GM12864 (cell line): Measurements from ENCODE around the gene ANKFY1.
"Not testable (repeated sequence)": the region's sequence is repeated elsewhere in the genome, so short reads cannot be mapped to it uniquely, and the experiment has no call there.

Experiments used
- DNase-seq: peaks from one replicate; pipeline ENCODE4 v3.0.0-alpha.2; 2011; ENCODE audit warnings: low read depth
- H3K4me3 ChIP-seq: 2 replicates; pipeline ENCODE4 v1.5.1; 2011; ENCODE audit warnings: mild to moderate bottlenecking, low read depth, low read length, control low read depth
- TF ChIP-seq, protein P1 (sequence below): IDR thresholded peaks from 2 replicates; pipeline ENCODE4 v1.5.1; 2011; ENCODE audit warnings: low read depth, mild to moderate bottlenecking, moderate library complexity, low read length, control low read depth, inconsistent platforms; ENCODE audit errors: missing control alignments

Gene ANKFY1

GRCh38 chr17:4194796-4195195 is 69.0 kb downstream of the ANKFY1 start:
- TF ChIP-seq, protein P1, sequence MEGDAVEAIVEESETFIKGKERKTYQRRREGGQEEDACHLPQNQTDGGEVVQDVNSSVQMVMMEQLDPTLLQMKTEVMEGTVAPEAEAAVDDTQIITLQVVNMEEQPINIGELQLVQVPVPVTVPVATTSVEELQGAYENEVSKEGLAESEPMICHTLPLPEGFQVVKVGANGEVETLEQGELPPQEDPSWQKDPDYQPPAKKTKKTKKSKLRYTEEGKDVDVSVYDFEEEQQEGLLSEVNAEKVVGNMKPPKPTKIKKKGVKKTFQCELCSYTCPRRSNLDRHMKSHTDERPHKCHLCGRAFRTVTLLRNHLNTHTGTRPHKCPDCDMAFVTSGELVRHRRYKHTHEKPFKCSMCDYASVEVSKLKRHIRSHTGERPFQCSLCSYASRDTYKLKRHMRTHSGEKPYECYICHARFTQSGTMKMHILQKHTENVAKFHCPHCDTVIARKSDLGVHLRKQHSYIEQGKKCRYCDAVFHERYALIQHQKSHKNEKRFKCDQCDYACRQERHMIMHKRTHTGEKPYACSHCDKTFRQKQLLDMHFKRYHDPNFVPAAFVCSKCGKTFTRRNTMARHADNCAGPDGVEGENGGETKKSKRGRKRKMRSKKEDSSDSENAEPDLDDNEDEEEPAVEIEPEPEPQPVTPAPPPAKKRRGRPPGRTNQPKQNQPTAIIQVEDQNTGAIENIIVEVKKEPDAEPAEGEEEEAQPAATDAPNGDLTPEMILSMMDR, result no peak
- no peak overlapping the region for H3K4me3 ChIP-seq
- DNase-seq, result no peak

GRCh38 chr17:4190791-4191190 is 73.0 kb downstream of the ANKFY1 start:
- H3K4me3 ChIP-seq, DNase-seq: not testable (repeated sequence)

DNA sequence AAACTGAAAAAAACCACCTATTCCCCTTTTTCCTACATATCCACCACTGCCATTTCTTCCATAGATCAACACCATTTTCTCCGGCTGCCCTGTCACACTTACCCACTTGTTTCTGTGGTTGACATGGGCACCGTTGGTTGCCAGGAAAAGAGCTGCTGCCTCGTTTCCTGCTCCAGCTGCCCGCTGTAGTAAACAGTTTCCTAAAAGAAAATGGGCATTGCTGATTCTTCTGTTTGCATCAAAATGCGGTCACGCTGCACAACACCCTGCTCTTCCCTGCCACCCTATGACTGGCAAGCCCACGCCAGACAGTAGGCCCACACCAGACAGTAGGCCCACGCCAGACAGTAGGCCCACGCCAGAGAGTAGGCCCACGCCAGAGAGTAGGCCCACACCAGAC is 74.5 kb downstream of the ANKFY1 start:
- DNase-seq, result no peak
- TF ChIP-seq, protein P1, result no peak
- no peak overlapping the region for H3K4me3 ChIP-seq

DNA sequence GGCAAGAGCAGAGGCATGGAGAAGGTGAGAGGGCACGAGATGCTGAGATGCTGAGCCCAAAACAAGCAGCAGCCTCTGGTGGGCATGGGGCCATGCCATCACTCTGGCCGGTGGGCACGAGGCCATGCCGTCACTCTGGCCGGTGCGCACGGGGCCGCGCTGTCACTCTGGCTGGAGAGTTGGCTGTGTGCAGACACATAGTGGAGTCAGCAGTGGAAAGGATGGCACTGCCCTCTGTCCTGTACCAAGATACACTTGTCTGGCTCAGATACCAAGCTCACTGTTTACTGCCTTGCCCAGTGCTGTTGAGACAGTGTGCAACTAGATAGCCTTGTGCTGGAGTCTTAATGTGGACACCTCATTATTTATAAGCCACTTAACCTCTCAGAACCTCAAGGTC is 75.7 kb downstream of the ANKFY1 start:
- H3K4me3 ChIP-seq, result no peak overlapping the region
- no peak for DNase-seq
- TF ChIP-seq, protein P1, result no peak

DNA sequence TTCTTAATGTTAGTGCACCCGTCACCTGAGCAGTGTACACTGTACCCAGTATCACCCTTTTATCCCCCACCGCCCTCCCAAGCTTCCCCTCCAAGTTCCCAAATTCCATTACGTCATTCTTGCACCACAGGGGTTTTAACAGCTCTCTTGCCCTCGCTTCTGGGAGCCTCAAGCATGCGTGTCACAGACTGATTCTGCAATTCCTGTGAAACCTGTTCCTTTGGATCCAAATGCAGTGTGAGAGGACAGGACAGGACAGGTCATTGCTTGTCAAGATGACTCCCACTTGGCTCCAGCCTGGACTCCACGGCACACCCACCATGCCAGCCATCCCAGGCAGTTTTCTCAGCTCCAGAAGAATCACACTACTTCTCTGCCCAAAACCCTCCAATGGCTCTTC is 76.7 kb downstream of the ANKFY1 start:
- H3K4me3 ChIP-seq, result no peak overlapping the region
- TF ChIP-seq, protein P1, result no peak
- DNase-seq, result no peak

GRCh38 chr17:4186357-4186881 is 77.4 kb downstream of the ANKFY1 start:
- no peak for DNase-seq
- TF ChIP-seq, protein P1, result no peak
- no peak overlapping the region for H3K4me3 ChIP-seq

GRCh38 chr17:4185656-4186055 is 78.1 kb downstream of the ANKFY1 start:
- TF ChIP-seq, protein P1, result no peak
- H3K4me3 ChIP-seq, result no peak overlapping the region
- no peak for DNase-seq
